ENCODE measurements around the gene RAX. TPM values are rescaled to one million over a fixed set of nuclear protein-coding genes. Genes with fewer than 3 reads are reported as not detected.

The RAX gene
- total RNA-seq, 1 donor from 2014 or later = not detected

DNA sequence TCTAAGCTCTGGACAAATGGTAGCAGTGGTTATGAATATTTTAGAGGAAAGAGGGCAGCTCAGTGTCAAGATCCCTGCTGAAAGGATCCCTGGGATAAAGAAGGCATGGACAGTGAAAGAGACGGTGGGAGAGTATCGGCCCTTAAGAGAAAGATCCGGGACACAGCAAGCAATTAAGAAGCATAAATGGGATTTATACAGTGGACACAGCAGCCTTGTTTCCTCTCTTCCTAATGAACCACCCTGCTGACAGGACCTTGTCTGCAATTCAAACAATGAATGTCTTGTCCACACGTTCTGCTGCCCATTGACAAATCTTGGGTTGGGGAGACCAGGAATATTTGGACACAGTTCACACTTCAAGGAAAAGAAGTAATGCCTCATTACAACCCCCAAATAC, 28.7 kb upstream of the RAX start:
- ChIA-PET POLR2A (interaction anchor here (0.6 kb wide), 1 partner anchor 1540 kb away, joined by 3 read pairs; no protein-coding TSS in a partner anchor), CTCF (interaction anchor here (1.2 kb wide), 1 partner anchor 100 kb away, joined by 6 read pairs; no protein-coding TSS in a partner anchor)
- no peaks in the 10 kb centered on the region for H3K36me3 Mint-ChIP-seq (ENCODE audit: low read depth)
- ATAC-seq (ENCODE audit: low read depth) = no peak
- no peaks in the 10 kb centered on the region for H3K4me1 Mint-ChIP-seq
- TF ChIP-seq, protein P1, sequence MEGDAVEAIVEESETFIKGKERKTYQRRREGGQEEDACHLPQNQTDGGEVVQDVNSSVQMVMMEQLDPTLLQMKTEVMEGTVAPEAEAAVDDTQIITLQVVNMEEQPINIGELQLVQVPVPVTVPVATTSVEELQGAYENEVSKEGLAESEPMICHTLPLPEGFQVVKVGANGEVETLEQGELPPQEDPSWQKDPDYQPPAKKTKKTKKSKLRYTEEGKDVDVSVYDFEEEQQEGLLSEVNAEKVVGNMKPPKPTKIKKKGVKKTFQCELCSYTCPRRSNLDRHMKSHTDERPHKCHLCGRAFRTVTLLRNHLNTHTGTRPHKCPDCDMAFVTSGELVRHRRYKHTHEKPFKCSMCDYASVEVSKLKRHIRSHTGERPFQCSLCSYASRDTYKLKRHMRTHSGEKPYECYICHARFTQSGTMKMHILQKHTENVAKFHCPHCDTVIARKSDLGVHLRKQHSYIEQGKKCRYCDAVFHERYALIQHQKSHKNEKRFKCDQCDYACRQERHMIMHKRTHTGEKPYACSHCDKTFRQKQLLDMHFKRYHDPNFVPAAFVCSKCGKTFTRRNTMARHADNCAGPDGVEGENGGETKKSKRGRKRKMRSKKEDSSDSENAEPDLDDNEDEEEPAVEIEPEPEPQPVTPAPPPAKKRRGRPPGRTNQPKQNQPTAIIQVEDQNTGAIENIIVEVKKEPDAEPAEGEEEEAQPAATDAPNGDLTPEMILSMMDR (IDR thresholded peaks at IDR 0.05) = no peak
- no peak for DNase-seq
- H3K27ac Mint-ChIP-seq = no peak overlapping the region
- peaks cover 27% of the 10 kb centered on the region for H3K27me3 Mint-ChIP-seq
- intact Hi-C loops (cut with micrococcal nuclease) = no loop called here
- H3K4me3 Mint-ChIP-seq = no peak overlapping the region
- no peaks in the 10 kb centered on the region for H3K9me3 Mint-ChIP-seq

DNA sequence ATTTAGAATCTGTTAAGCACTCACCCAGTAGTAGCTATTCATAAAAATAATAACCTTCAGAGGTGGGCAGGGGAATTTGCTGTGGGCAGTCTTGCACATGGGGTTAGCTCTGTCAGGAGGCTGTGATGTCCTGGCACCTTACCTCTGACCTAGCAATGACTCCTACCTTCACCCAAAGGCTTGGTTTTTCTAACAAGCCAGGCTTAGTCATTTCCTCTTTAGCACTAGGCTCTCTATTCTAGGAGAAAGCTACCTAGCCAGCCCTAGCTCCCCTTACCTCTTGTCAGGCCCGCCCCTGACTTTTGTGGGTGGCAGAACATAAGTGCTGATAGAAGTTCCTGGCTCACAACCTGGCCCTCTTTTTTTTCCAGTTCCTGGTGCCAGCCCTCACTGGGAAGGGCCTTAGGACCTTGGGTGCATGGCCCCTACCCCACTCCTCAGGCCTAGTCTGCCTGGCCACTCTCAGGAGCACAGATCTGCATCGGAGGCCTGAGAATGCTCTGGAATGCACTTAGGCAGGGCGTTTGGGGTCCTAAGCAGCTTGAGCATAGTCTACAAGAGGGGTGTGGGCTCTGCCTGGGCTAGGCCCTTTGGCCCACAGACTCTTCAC, 27.5 kb upstream of the RAX start:
- DNase-seq = no peak
- CTCF ChIA-PET = no interaction called here

DNA sequence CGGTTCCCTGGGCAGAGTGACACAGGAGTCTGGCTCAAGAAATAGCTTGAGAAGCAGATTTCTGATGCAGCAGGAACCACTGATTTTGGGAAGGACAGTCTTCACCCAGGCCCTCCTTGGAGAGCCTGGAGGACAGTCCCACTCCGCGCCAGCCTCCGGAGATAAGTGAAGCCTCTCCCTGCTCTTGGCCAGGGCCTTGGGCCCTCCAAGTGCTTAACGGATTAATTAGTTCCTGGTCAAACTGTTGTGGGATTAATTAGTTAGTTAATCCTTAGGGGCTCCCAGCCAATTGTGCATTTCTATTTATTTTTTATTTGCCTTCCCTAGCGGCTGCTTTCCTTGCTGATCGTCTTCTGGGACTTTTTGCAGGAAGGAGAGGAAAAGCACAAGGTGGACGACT, 25.6 kb upstream of the RAX start:
- CTCF ChIA-PET = no interaction called here
- TF ChIP-seq, protein P1 (IDR thresholded peaks at IDR 0.05) = no peak

More for the DNA sequence above, 27.5 kb upstream of the RAX start:
- POLR2A ChIA-PET = no interaction called here
- Mint-ChIP-seq H3K4me3 (no peak overlapping the region), H3K9me3 (no peaks in the 10 kb centered on the region), H3K4me1 (no peaks in the 10 kb centered on the region), H3K36me3 (ENCODE audit: low read depth) (no peaks in the 10 kb centered on the region), H3K27me3 (peaks cover 23% of the 10 kb centered on the region), H3K27ac (no peak overlapping the region)
- intact Hi-C loops (cut with micrococcal nuclease) = no loop called here
- TF ChIP-seq, protein P1 (IDR thresholded peaks at IDR 0.05) = no peak
- no peak for ATAC-seq (ENCODE audit: low read depth)

GRCh38 chr18:59293317-59293716, 20.1 kb upstream of the RAX start:
- H3K9me3 Mint-ChIP-seq = no peaks in the 10 kb centered on the region

More for the DNA sequence above, 25.6 kb upstream of the RAX start:
- no peak overlapping the region for H3K4me3 Mint-ChIP-seq
- DNase-seq = no peak
- H3K27ac Mint-ChIP-seq = no peak overlapping the region
- H3K27me3 Mint-ChIP-seq = peaks cover 23% of the 10 kb centered on the region
- POLR2A ChIA-PET = no interaction called here
- H3K9me3 Mint-ChIP-seq = no peaks in the 10 kb centered on the region
- H3K36me3 Mint-ChIP-seq (ENCODE audit: low read depth) = no peaks in the 10 kb centered on the region
- intact Hi-C loops (cut with micrococcal nuclease) = no loop called here
- H3K4me1 Mint-ChIP-seq = no peaks in the 10 kb centered on the region
- no peak for ATAC-seq (ENCODE audit: low read depth)

GRCh38 chr18:59286341-59286740, 13.1 kb upstream of the RAX start:
- DNase-seq (no peak), ATAC-seq (ENCODE audit: low read depth) (no peak)
- Mint-ChIP-seq H3K9me3 (no peaks in the 10 kb centered on the region), H3K27me3 (peaks cover 50% of the 10 kb centered on the region), H3K36me3 (ENCODE audit: low read depth) (no peaks in the 10 kb centered on the region), H3K4me1 (no peaks in the 10 kb centered on the region), H3K4me3 (no peak overlapping the region), H3K27ac (no peak overlapping the region)
- POLR2A ChIA-PET = no interaction called here
- intact Hi-C loops (cut with micrococcal nuclease) = no loop called here
- CTCF ChIA-PET = no interaction called here
- TF ChIP-seq, protein P1 (IDR thresholded peaks at IDR 0.05) = no peak

More at GRCh38 chr18:59293317-59293716, 20.1 kb upstream of the RAX start:
- Mint-ChIP-seq H3K4me3 (no peak overlapping the region), H3K27ac (no peak overlapping the region), H3K36me3 (ENCODE audit: low read depth) (no peaks in the 10 kb centered on the region), H3K4me1 (no peaks in the 10 kb centered on the region), H3K27me3 (peaks cover 43% of the 10 kb centered on the region)
- ChIA-PET POLR2A (no interaction called here), CTCF (no interaction called here)
- ATAC-seq (ENCODE audit: low read depth) = no peak
- intact Hi-C loops (cut with micrococcal nuclease) = no loop called here
- TF ChIP-seq, protein P1 (IDR thresholded peaks at IDR 0.05) = no peak
- DNase-seq = no peak
